ENCODE measurements around the gene OR2K2.

OR2K2 gene

DNA sequence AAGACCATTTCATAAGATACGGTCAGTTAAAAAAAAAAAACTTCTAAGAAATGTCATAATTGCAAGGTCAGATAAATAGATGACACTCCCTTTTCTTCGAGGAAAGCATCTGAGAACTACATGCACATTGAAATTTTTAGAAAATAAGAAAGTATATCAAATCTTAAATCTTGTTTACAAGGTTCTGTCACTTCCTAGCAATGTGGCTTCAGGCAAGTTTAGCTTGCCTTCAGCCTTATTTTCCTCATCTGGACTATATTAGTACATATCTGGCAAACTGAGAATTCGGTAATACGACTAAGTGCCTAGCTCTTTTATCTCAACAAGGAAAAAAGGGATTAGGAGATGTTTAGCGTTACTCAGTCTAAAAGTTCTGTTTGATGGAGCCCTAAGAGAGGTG is 32.5 kb upstream of the OR2K2 start:
- Histone ChIP-seq H3K36me3 (ENCODE audit: control insufficient read depth, insufficient read depth, low read length) (peaks cover 5% of the 10 kb centered on the region), H3K27me3 (replicated peaks; ENCODE audit: control insufficient read depth, insufficient read depth, low read length) (no peaks in the 10 kb centered on the region), H3K4me3 (replicated peaks; ENCODE audit: low read depth, low read length) (no peak overlapping the region)
- no peak for TF ChIP-seq CTCF (IDR thresholded peaks at IDR 0.05; ENCODE audit: insufficient read depth, low read length, poor library complexity, severe bottlenecking)
- DNase-seq (ENCODE audit: extremely low read depth, insufficient read length): no peak

- peaks cover 5% of the 10 kb centered on the region for H3K36me3 ChIP-seq (ENCODE audit: control insufficient read depth, insufficient read depth, low read length)
- no peaks in the 10 kb centered on the region for H3K27me3 ChIP-seq (replicated peaks; ENCODE audit: control insufficient read depth, insufficient read depth, low read length)
- no peak for TF ChIP-seq CTCF (IDR thresholded peaks at IDR 0.05; ENCODE audit: insufficient read depth, low read length, poor library complexity, severe bottlenecking)
- no peak for DNase-seq (ENCODE audit: extremely low read depth, insufficient read length)
- H3K4me3 ChIP-seq (replicated peaks; ENCODE audit: low read depth, low read length): no peak overlapping the region
These were observed 30.9 kb upstream of the OR2K2 start for GRCh38 chr9:111360881-111361280.

DNA sequence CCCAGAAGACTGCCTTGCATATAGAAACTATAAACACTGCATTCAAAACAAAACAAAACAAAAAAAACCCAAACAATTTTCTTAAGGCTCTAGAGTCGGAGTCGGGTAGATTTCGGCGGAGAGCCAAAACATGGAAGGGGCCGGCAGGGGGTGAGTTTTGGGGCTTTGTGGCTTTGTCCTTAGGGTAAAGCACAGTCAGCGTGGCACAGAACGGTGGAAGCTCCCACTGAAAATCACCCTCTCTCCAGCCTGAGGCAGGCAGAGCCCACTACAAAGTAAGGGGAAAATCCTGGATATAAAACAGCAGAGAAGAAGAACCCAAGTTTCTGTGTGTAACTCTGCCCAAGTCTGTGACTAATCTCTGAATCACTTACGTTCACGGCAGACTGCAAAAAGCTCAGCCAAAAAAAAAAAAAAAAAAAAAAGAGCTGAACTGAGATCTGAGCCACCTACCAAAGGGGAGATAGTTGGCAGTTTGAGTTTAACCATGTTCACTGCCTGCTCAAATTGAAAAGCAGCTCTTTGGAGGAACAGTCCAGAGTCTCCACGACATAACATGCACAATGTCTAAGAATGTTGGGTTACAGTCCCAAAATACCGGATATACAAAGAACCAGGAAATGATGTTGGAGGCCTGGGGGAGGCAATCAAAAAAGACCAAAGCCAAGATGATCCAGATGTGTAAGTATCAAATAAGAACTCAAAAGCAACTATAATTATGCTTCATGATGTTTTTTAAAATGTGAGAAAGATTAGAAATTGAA is 26.6 kb upstream of the OR2K2 start:
- no peak overlapping the region for H3K4me3 ChIP-seq (replicated peaks; ENCODE audit: low read depth, low read length)
- no peak for TF ChIP-seq CTCF (IDR thresholded peaks at IDR 0.05; ENCODE audit: insufficient read depth, low read length, poor library complexity, severe bottlenecking)

GRCh38 chr9:111352545-111352944 is 22.5 kb upstream of the OR2K2 start:
- no peak for DNase-seq (ENCODE audit: extremely low read depth, insufficient read length)
- no peak overlapping the region for H3K4me3 ChIP-seq (replicated peaks; ENCODE audit: low read depth, low read length)
- H3K27me3 ChIP-seq (replicated peaks; ENCODE audit: control insufficient read depth, insufficient read depth, low read length): no peaks in the 10 kb centered on the region
- no peaks in the 10 kb centered on the region for H3K36me3 ChIP-seq (ENCODE audit: control insufficient read depth, insufficient read depth, low read length)
- TF ChIP-seq CTCF (IDR thresholded peaks at IDR 0.05; ENCODE audit: insufficient read depth, low read length, poor library complexity, severe bottlenecking): no peak

More for the DNA sequence above, 26.6 kb upstream of the OR2K2 start:
- Histone ChIP-seq H3K36me3 (ENCODE audit: control insufficient read depth, insufficient read depth, low read length) (peaks cover 3% of the 10 kb centered on the region), H3K27me3 (replicated peaks; ENCODE audit: control insufficient read depth, insufficient read depth, low read length) (no peaks in the 10 kb centered on the region)
- no peak for DNase-seq (ENCODE audit: extremely low read depth, insufficient read length)

GRCh38 chr9:111350556-111350955 is 20.5 kb upstream of the OR2K2 start:
- H3K4me3 ChIP-seq (replicated peaks; ENCODE audit: low read depth, low read length): no peak overlapping the region
- DNase-seq (ENCODE audit: extremely low read depth, insufficient read length): no peak
- no peaks in the 10 kb centered on the region for H3K27me3 ChIP-seq (replicated peaks; ENCODE audit: control insufficient read depth, insufficient read depth, low read length)
- H3K36me3 ChIP-seq (ENCODE audit: control insufficient read depth, insufficient read depth, low read length): no peaks in the 10 kb centered on the region
- no peak for TF ChIP-seq CTCF (IDR thresholded peaks at IDR 0.05; ENCODE audit: insufficient read depth, low read length, poor library complexity, severe bottlenecking)

Data from GM06990 (cell line).